Left kidney (tissue), 1 donor: ENCODE results near the gene ELF5. TPM values are rescaled to one million over a fixed set of nuclear protein-coding genes. Genes with fewer than 3 reads are reported as not detected.

Experiments used
- polyA plus RNA-seq: library from polyadenylated mRNA; unstranded; fragments of 120-200 nt; gene quantifications from one replicate; pipeline ENCODE4 v1.2.1, GENCODE V29; 2013; ENCODE audit not compliant: insufficient read length

ELF5 gene
- polyA plus RNA-seq, 1 donor = 78.7 TPM

Other genes with a start within 250 kb of the ELF5 start
- gene ABTB2, start 155.8 kb downstream of the ELF5 start, polyA plus RNA-seq = 7.7 TPM
- 195 TPM for gene CAT, start 74.9 kb downstream of the ELF5 start, polyA plus RNA-seq
- 24.6 TPM for gene EHF, start 107.3 kb upstream of the ELF5 start, polyA plus RNA-seq